OCI-M2 (cell line): ENCODE data around the gene LMO7.
"Not testable (repeated sequence)": the region's sequence is repeated elsewhere in the genome, so short reads cannot be mapped to it uniquely, and the experiment has no call there.

Experiments
- DNase-seq: peaks from one replicate; lab custom pipeline; 2025; ENCODE audit not compliant: unreplicated experiment; lab: John Stamatoyannopoulos, UW

LMO7 gene

DNA sequence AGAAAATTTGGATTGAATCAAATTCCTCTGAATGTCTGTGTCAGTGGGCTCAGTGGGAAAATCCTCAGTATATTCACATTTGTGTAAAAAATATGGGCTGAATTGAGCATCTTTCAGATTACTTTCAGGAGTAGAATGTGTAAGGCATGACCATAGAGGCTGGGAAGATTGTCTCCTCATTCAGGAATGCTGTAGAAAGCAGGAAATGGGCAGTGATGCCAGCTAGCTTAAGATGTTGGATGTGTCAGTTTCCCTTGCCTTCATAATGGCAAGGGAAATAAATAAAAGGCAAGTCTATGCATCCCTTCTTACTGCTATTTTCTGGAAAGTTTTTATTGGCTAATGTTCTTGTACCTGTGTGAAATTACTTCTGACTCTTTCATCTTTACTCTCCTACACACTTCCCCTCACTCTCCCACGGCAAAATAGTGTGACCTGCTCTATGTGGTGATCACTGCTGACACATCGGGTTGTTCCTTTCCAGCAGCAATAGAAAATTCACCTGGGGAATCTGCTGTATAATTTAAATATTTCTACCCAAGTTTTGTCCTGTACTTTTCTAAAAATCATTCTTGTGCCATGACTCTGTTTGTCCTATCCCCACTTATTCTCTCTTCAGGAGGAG is 103.2 kb downstream of the LMO7 start:
- no peak for DNase-seq

DNA sequence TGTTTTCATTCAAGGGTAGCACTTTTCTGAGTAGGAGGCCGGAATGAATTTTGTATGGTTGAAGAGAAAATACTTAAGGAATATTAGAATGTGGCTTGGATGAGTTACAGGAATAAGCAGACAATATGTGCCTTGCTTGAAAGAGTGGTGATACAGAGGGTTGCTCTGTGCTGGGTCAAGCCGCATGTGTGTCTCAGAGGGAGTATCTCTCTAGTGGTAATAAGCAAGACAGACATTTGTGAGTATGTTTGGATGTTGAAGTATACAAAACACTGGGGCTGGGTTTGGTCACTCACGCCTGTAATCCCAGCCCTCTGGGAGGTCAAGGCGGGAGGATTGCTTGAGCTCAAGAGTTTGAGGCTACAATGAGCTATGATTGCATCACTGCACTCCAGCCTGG is 103.9 kb downstream of the LMO7 start:
- no peak for DNase-seq

DNA sequence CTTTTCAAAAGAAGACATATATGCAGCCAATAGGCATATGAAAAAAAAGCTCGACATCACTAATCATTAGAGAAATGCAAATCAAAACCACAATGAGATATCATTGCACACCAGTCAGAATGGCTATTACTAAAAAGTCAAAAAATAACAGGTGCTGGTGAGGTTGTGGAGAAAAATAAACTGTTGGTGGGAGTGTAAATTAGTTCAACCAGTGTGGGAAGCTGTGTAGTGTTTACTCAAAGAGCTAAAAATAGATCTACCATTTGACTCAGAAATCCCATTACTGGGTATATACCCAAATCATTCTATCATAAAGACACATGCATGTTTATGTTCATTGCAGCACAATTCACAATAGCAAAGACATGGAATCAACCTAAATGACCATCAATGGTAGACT is 106.9 kb downstream of the LMO7 start:
- DNase-seq: not testable (repeated sequence)

DNA sequence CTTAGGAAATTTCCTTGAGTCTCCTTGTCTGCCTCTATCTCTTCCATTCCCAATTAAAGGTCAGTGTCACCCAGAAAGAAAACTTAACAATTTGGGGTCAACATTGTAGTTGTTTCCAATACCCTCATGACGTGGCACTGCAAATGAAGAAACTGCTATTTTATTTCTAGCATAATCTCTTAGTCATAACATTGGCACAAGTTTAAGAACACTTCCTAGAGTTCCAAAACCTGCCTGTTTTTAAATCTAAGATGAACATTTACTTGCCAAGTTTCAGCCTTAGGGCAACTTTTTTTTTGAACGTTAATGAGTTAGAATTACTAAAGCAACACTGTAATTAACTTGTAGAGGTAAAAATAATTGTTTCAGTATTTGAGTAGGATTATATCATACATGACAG is 108.0 kb downstream of the LMO7 start:
- DNase-seq: no peak

DNA sequence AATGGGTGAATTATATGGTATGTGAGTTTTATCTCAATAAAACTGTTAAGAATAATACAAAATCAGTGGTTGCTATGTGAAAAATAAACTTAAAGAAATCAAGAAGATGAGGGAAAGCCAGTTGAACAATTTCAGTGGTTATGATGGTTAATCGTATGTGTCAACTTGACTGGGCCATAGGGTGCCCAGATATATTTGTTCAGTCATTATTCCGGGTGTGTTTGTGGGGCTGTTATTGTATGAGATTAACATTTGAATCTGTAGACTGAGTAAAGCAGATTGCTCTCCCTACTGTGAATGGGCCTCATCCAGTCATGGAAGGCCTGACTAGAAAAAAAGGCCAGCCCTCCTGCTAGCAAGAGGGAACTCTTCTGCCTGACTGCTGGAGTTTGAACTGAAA is 109.3 kb downstream of the LMO7 start:
- DNase-seq: no peak

DNA sequence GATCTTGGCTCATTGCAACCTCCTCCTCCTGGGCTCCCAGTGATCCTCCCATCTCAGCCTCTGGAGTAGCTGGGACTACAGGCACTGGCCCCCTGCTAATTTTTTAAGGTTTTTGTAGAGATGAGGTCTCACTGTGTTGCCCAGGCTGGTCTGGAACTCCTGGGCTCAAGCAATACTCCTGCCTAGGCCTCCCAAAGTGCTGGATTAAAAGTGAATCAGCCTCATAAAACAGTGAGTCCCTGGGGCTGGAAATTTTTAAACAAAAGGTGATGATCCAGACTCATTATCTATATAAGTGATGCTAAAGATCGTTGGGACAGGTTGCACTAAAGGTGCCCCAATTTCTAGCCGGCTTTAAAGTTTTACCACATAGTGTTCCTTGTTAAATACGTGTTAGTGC is 112.7 kb downstream of the LMO7 start:
- DNase-seq: no peak

- DNase-seq: no peak
These were observed 113.3 kb downstream of the LMO7 start for GRCh38 chr13:75749407-75749806.

DNA sequence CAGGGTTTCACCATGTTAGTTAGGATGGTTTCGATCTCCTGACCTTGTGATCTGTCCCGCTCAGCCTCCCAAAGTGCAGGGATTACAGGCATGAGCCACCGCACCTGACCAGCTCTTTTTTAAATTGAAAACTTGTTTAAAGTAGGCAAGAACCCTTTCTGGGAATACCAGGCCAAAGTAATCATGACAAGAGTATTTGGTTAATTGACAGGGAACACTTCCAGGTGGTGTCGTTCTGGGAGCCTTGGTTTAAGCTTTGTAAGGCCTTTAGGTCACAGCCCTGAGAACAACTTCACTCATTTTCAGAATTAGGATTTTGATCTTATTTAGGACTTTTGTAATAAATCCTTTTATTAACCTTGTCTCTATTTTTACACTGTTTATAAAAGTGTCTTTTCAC is 115.2 kb downstream of the LMO7 start:
- no peak for DNase-seq

DNA sequence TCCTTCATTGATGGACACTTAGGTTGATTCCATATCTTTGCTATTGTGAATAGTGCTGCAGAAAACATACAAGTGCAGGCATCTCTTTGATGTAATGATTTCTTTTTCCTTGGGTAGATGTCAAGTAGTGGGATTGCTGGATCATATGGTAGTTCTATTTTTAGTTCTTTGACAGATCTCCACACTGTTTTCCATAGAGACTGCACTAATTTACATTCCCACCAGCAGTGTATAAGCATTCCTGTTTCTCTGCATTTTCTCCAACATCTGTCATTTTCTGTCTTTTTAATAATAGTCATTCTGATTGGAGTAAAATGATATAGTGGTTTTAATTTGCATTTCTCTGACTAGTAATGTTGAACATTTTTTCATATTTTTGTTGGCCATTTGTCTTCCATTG is 116.7 kb downstream of the LMO7 start:
- no peak for DNase-seq

GRCh38 chr13:75754936-75755335 is 118.8 kb downstream of the LMO7 start:
- no peak for DNase-seq

- no peak for DNase-seq
These were observed 121.2 kb downstream of the LMO7 start for GRCh38 chr13:75757336-75757735.

DNA sequence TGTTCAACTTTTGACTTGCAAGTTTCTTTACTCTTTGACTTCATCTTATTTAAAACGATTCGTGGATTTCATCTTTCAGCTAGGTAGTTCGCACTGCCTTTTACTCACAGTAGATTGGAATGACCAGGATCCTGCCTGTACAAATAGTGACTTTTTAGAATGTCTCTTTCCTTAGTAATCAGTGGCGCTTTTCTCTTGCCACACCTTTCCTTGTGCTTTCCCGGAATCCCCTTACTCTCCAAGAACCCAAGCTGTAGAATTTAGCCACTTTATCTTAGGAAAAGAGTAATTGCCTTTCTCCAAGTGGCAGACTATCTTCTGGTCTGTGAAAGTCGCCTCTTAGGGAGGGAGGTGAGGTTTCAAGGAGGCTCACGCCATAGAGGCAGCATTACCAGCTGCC is 123.4 kb downstream of the LMO7 start:
- no peak for DNase-seq

- DNase-seq: no peak
These were observed 124.2 kb downstream of the LMO7 start for GRCh38 chr13:75760131-75761021.

GRCh38 chr13:75761369-75761768 is 125.2 kb downstream of the LMO7 start:
- no peak for DNase-seq

GRCh38 chr13:75762076-75762937 is 126.2 kb downstream of the LMO7 start:
- no peak for DNase-seq

GRCh38 chr13:75762955-75763354 is 126.8 kb downstream of the LMO7 start:
- no peak for DNase-seq

- DNase-seq: no peak
These were observed 127.4 kb downstream of the LMO7 start for GRCh38 chr13:75763512-75763911.

- DNase-seq: no peak
These were observed 128.3 kb downstream of the LMO7 start for GRCh38 chr13:75764251-75764925.

- DNase-seq: no peak
These were observed 128.8 kb downstream of the LMO7 start for GRCh38 chr13:75764926-75765310.

DNA sequence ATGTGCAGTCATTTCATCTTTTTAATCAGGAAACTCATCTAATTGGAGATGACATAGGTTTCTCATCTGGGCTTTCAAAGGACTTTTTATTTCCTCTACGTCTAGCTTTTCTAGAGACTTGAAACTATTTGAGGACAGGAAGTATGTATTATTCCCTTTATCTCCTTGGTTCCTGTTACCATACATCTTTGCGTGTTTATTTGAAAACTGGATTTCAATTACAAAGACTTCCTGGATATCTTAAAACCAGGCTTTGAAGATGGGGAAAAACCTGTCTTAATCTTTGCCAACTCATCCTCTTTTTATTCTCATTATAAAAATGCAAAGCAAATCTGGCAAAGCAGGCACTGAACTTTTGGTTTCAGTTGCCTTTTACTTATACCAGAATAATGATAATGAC is 130.5 kb downstream of the LMO7 start:
- DNase-seq: no peak
